Measurements from ENCODE around the gene MEIS2.
"Not testable (repeated sequence)": the region's sequence is repeated elsewhere in the genome, so short reads cannot be mapped to it uniquely, and the experiment has no call there.

Gene MEIS2

GRCh38 chr15:37009288-37009687 lies 91.1 kb downstream of the MEIS2 start:
- no peak for DNase-seq (ENCODE audit: low read depth in 4 of 4, low spot score in 1 of 4)

GRCh38 chr15:37008205-37008604 lies 92.1 kb downstream of the MEIS2 start:
- DNase-seq (ENCODE audit: low read depth in 4 of 4, low spot score in 1 of 4) = no peak

GRCh38 chr15:37007301-37007700 lies 93.0 kb downstream of the MEIS2 start:
- no peak for DNase-seq (ENCODE audit: low read depth in 4 of 4, low spot score in 1 of 4)

GRCh38 chr15:37004981-37005735 lies 95.2 kb downstream of the MEIS2 start:
- DNase-seq (ENCODE audit: low read depth in 4 of 4, low spot score in 1 of 4) = no peak

GRCh38 chr15:37004373-37004869 lies 95.9 kb downstream of the MEIS2 start:
- no peak for DNase-seq (ENCODE audit: low read depth in 4 of 4, low spot score in 1 of 4)

GRCh38 chr15:37002041-37002672 lies 98.2 kb downstream of the MEIS2 start:
- no peak for DNase-seq (ENCODE audit: low read depth in 4 of 4, low spot score in 1 of 4)

- DNase-seq (ENCODE audit: low read depth in 4 of 4, low spot score in 1 of 4) = no peak
Measured at GRCh38 chr15:37001417-37001816, 98.9 kb downstream of the MEIS2 start.

- DNase-seq (ENCODE audit: low read depth in 4 of 4, low spot score in 1 of 4) = no peak
Measured at GRCh38 chr15:36999778-37000177, 100.6 kb downstream of the MEIS2 start.

- no peak for DNase-seq (ENCODE audit: low read depth in 4 of 4, low spot score in 1 of 4)
Measured at GRCh38 chr15:36996538-36997181, 103.7 kb downstream of the MEIS2 start.

- DNase-seq (ENCODE audit: low read depth in 4 of 4, low spot score in 1 of 4) = no peak
Measured at GRCh38 chr15:36996121-36996520, 104.2 kb downstream of the MEIS2 start.

- no peak for DNase-seq (ENCODE audit: low read depth in 4 of 4, low spot score in 1 of 4)
Measured at GRCh38 chr15:36994790-36995189, 105.6 kb downstream of the MEIS2 start.

- no peak for DNase-seq (ENCODE audit: low read depth in 4 of 4, low spot score in 1 of 4)
Measured at GRCh38 chr15:36992454-36992853, 107.9 kb downstream of the MEIS2 start.

GRCh38 chr15:36988947-36989346 lies 111.4 kb downstream of the MEIS2 start:
- no peak for DNase-seq (ENCODE audit: low read depth in 4 of 4, low spot score in 1 of 4)

GRCh38 chr15:36982430-36982829 lies 117.9 kb downstream of the MEIS2 start:
- no peak for DNase-seq (ENCODE audit: low read depth in 4 of 4, low spot score in 1 of 4)

GRCh38 chr15:36980281-36980680 lies 120.1 kb downstream of the MEIS2 start:
- not testable (repeated sequence) for DNase-seq (ENCODE audit: low read depth in 4 of 4, low spot score in 1 of 4)

GRCh38 chr15:36978625-36979024 lies 121.7 kb downstream of the MEIS2 start:
- DNase-seq (ENCODE audit: low read depth in 4 of 4, low spot score in 1 of 4) = no peak

- no peak for DNase-seq (ENCODE audit: low read depth in 4 of 4, low spot score in 1 of 4)
Measured at GRCh38 chr15:36978126-36978525, 122.2 kb downstream of the MEIS2 start.

GRCh38 chr15:36977659-36978058 lies 122.7 kb downstream of the MEIS2 start:
- DNase-seq (ENCODE audit: low read depth in 4 of 4, low spot score in 1 of 4) = no peak

GRCh38 chr15:36972704-36973103 lies 127.6 kb downstream of the MEIS2 start:
- DNase-seq (ENCODE audit: low read depth in 4 of 4, low spot score in 1 of 4) = no peak

- no peak for DNase-seq (ENCODE audit: low read depth in 4 of 4, low spot score in 1 of 4)
Measured at GRCh38 chr15:36970522-36970921, 129.8 kb downstream of the MEIS2 start.

GRCh38 chr15:36967929-36968328 lies 132.4 kb downstream of the MEIS2 start:
- DNase-seq (ENCODE audit: low read depth in 4 of 4, low spot score in 1 of 4) = no peak

GRCh38 chr15:36966708-36967107 lies 133.6 kb downstream of the MEIS2 start:
- DNase-seq (ENCODE audit: low read depth in 4 of 4, low spot score in 1 of 4) = no peak

Data from stimulated activated CD4-positive, alpha-beta T cell treated with anti-CD3 and anti-CD28 coated beads, Interleukin-1b, Interleukin-23, amount 100 ng/mL, for 24 hours (primary cell).